ENCODE results near the gene NPFF. TPM values are rescaled to one million over a fixed set of nuclear protein-coding genes. Genes with fewer than 3 reads are reported as not detected.
A peak's percentile ranks its signal among the peaks of the same experiment; 100 is the strongest.

Gene NPFF
- total RNA-seq, 1 donor from 2014 or later, result not detected

- no peak for TF ChIP-seq POLR2AphosphoS5 (IDR thresholded peaks at IDR 0.05; ENCODE audit: insufficient read depth in 1 of 2, low read depth in 1 of 2)
- no peak for TF ChIP-seq CTCF (IDR thresholded peaks at IDR 0.05)
- no peak for TF ChIP-seq POLR2A (IDR thresholded peaks at IDR 0.05)
- DNase-seq (ENCODE audit: extremely low spot score in 2 of 2), result no peak
- no peaks in the 10 kb centered on the region for H3K9me3 ChIP-seq
- intact Hi-C loops (cut with DNase I), result loop anchor here (2.0 kb wide), 1 partner anchor 156 kb away; no protein-coding TSS in a partner anchor
- peaks cover 0 to 30% of the 10 kb centered on the region in 2 donors for H3K36me3 ChIP-seq
- no peak overlapping the region for H3K27ac ChIP-seq
- peaks cover 44% of the 10 kb centered on the region for H3K4me1 ChIP-seq
- no peaks in the 10 kb centered on the region for H3K27me3 ChIP-seq
- no peak overlapping the region for H3K4me3 ChIP-seq
Observed at GRCh38 chr12:53506450-53506785, 866 bp downstream of the NPFF start.

GRCh38 chr12:53505555-53506449, 1.5 kb downstream of the NPFF start:
- peak overlapping the region; percentile 34 for H3K27ac ChIP-seq
- intact Hi-C loops (cut with DNase I), result loop anchor here (2.0 kb wide), 1 partner anchor 155 kb away; no protein-coding TSS in a partner anchor
- H3K9me3 ChIP-seq, result no peaks in the 10 kb centered on the region
- no peak for TF ChIP-seq CTCF (IDR thresholded peaks at IDR 0.05)
- TF ChIP-seq POLR2AphosphoS5 (IDR thresholded peaks at IDR 0.05; ENCODE audit: insufficient read depth in 1 of 2, low read depth in 1 of 2), result no peak
- TF ChIP-seq POLR2A (IDR thresholded peaks at IDR 0.05), result no peak
- peaks cover 45% of the 10 kb centered on the region for H3K4me1 ChIP-seq
- DNase-seq (ENCODE audit: extremely low spot score in 2 of 2), result no peak
- H3K4me3 ChIP-seq, result no peak overlapping the region
- H3K27me3 ChIP-seq, result no peaks in the 10 kb centered on the region
- peaks cover 0 to 24% of the 10 kb centered on the region in 2 donors for H3K36me3 ChIP-seq

- H3K4me3 ChIP-seq, result no peak overlapping the region
- no peaks in the 10 kb centered on the region for H3K27me3 ChIP-seq
- peaks cover 48% of the 10 kb centered on the region for H3K4me1 ChIP-seq
- H3K9me3 ChIP-seq, result no peaks in the 10 kb centered on the region
- TF ChIP-seq POLR2A (IDR thresholded peaks at IDR 0.05) (no peak), CTCF (IDR thresholded peaks at IDR 0.05) (no peak), POLR2AphosphoS5 (IDR thresholded peaks at IDR 0.05; ENCODE audit: insufficient read depth in 1 of 2, low read depth in 1 of 2) (peak in 1 of 2 donors; percentile 36)
- H3K36me3 ChIP-seq, result peaks cover 0 to 16% of the 10 kb centered on the region in 2 donors
- no peak for DNase-seq (ENCODE audit: extremely low spot score in 2 of 2)
- intact Hi-C loops (cut with DNase I), result no loop called here
- H3K27ac ChIP-seq, result peak overlapping the region; percentile 34
Observed at GRCh38 chr12:53505086-53505485, 2.2 kb downstream of the NPFF start.

GRCh38 chr12:53504004-53504920, 3.0 kb downstream of the NPFF start:
- Histone ChIP-seq H3K27ac (peak overlapping the region; percentile 34), H3K4me1 (peaks cover 54% of the 10 kb centered on the region), H3K36me3 (peaks cover 0 to 16% of the 10 kb centered on the region in 2 donors), H3K9me3 (no peaks in the 10 kb centered on the region), H3K27me3 (no peaks in the 10 kb centered on the region), H3K4me3 (no peak overlapping the region)
- no peak for DNase-seq (ENCODE audit: extremely low spot score in 2 of 2)
- TF ChIP-seq CTCF (IDR thresholded peaks at IDR 0.05), result no peak
- no peak for TF ChIP-seq POLR2AphosphoS5 (IDR thresholded peaks at IDR 0.05; ENCODE audit: insufficient read depth in 1 of 2, low read depth in 1 of 2)
- TF ChIP-seq POLR2A (IDR thresholded peaks at IDR 0.05), result no peak
- intact Hi-C loops (cut with DNase I), result loop anchor here (5.0 kb wide), 1 partner anchor 52 kb away; the partner anchor contains the start of gene PCBP2
